ENCODE measurements around the gene ABLIM3. TPM values are rescaled to one million over a fixed set of nuclear protein-coding genes. Genes with fewer than 3 reads are reported as not detected.

ABLIM3 gene
- total and polyA plus RNA-seq, 2 of the 13 experiments (the other 11 are each of a cell fraction or from before 2014, with no cell fraction given) = 0.53 to 6.3 TPM

- Histone ChIP-seq H3K4me2 (ENCODE audit: low read depth, low read length) (no peak overlapping the region), H3K9ac (ENCODE audit: insufficient read depth, low read depth, low read length) (no peak overlapping the region), H4K20me1 (ENCODE audit: insufficient read depth, low read length) (no peaks in the 10 kb centered on the region), H3K9me3 (ENCODE audit: low read length) (no peaks in the 10 kb centered on the region), H3K4me3 (replicated peaks in 1 of 3; ENCODE audit: insufficient read depth in 1 of 3, low read depth in 2 of 3, low read length in 3 of 3) (no peak overlapping the region), H3K79me2 (ENCODE audit: insufficient read depth, low read length) (no peaks in the 10 kb centered on the region), H2AFZ (ENCODE audit: low read length) (no peak overlapping the region), H3K36me3 (replicated peaks in 1 of 2; ENCODE audit: control insufficient read depth in 1 of 2, insufficient read depth in 2 of 2, low read length in 2 of 2) (no peaks in the 10 kb centered on the region), H3K27me3 (ENCODE audit: control insufficient read depth in 1 of 2, insufficient read depth in 2 of 2, low read length in 2 of 2) (no peaks in the 10 kb centered on the region), H3K4me1 (ENCODE audit: insufficient read depth, low read length) (no peaks in the 10 kb centered on the region), H3K27ac (ENCODE audit: extremely low read length, insufficient read depth, low read length) (no peak overlapping the region)
- intact Hi-C loops (cut with micrococcal nuclease; ENCODE audit: unreplicated experiment) = no loop called here
- DNase-seq (ENCODE audit: low spot score) = no peak
- no peak for FAIRE-seq
- ChIA-PET POLR2A (no interaction called here), CTCF (ENCODE audit: low intra/inter-chr PET ratio, low total read pairs) (no interaction called here)
- TF ChIP-seq, protein P1, sequence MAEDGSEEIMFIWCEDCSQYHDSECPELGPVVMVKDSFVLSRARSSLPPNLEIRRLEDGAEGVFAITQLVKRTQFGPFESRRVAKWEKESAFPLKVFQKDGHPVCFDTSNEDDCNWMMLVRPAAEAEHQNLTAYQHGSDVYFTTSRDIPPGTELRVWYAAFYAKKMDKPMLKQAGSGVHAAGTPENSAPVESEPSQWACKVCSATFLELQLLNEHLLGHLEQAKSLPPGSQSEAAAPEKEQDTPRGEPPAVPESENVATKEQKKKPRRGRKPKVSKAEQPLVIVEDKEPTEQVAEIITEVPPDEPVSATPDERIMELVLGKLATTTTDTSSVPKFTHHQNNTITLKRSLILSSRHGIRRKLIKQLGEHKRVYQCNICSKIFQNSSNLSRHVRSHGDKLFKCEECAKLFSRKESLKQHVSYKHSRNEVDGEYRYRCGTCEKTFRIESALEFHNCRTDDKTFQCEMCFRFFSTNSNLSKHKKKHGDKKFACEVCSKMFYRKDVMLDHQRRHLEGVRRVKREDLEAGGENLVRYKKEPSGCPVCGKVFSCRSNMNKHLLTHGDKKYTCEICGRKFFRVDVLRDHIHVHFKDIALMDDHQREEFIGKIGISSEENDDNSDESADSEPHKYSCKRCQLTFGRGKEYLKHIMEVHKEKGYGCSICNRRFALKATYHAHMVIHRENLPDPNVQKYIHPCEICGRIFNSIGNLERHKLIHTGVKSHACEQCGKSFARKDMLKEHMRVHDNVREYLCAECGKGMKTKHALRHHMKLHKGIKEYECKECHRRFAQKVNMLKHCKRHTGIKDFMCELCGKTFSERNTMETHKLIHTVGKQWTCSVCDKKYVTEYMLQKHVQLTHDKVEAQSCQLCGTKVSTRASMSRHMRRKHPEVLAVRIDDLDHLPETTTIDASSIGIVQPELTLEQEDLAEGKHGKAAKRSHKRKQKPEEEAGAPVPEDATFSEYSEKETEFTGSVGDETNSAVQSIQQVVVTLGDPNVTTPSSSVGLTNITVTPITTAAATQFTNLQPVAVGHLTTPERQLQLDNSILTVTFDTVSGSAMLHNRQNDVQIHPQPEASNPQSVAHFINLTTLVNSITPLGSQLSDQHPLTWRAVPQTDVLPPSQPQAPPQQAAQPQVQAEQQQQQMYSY (CRISPR knock-in tag; IDR thresholded peaks at IDR 0.05) = no peak
- TF ChIP-seq ZNF615 (CRISPR knock-in tag; IDR thresholded peaks at IDR 0.05; ENCODE audit: borderline replicate concordance) (no peak), ZNF879 (CRISPR knock-in tag; IDR thresholded peaks at IDR 0.05) (no peak), ZNF7 (CRISPR knock-in tag; IDR thresholded peaks at IDR 0.05) (no peak), MAFF (IDR thresholded peaks at IDR 0.05; ENCODE audit: low read depth, low read length) (no peak), ZNF761 (CRISPR knock-in tag; conservative IDR thresholded peaks at IDR 0.05) (no peak), ZFP36 (IDR thresholded peaks at IDR 0.05; ENCODE audit: borderline replicate concordance, low read depth, low read length, partially characterized antibody) (no peak), KDM6A (CRISPR knock-in tag; IDR thresholded peaks at IDR 0.05; ENCODE audit: low read depth) (no peak), ZNF883 (CRISPR knock-in tag; IDR thresholded peaks at IDR 0.05; ENCODE audit: not compliant biosample characterization) (no peak), NFYC (CRISPR knock-in tag; IDR thresholded peaks at IDR 0.05) (no peak)
- TF ChIP-seq, protein P2, sequence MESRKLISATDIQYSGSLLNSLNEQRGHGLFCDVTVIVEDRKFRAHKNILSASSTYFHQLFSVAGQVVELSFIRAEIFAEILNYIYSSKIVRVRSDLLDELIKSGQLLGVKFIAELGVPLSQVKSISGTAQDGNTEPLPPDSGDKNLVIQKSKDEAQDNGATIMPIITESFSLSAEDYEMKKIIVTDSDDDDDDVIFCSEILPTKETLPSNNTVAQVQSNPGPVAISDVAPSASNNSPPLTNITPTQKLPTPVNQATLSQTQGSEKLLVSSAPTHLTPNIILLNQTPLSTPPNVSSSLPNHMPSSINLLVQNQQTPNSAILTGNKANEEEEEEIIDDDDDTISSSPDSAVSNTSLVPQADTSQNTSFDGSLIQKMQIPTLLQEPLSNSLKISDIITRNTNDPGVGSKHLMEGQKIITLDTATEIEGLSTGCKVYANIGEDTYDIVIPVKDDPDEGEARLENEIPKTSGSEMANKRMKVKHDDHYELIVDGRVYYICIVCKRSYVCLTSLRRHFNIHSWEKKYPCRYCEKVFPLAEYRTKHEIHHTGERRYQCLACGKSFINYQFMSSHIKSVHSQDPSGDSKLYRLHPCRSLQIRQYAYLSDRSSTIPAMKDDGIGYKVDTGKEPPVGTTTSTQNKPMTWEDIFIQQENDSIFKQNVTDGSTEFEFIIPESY (CRISPR knock-in tag; IDR thresholded peaks at IDR 0.05) = no peak
- TF ChIP-seq, protein P3, sequence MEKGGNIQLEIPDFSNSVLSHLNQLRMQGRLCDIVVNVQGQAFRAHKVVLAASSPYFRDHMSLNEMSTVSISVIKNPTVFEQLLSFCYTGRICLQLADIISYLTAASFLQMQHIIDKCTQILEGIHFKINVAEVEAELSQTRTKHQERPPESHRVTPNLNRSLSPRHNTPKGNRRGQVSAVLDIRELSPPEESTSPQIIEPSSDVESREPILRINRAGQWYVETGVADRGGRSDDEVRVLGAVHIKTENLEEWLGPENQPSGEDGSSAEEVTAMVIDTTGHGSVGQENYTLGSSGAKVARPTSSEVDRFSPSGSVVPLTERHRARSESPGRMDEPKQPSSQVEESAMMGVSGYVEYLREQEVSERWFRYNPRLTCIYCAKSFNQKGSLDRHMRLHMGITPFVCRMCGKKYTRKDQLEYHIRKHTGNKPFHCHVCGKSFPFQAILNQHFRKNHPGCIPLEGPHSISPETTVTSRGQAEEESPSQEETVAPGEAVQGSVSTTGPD (CRISPR knock-in tag; IDR thresholded peaks at IDR 0.05) = no peak
- no peak for ATAC-seq
- in situ Hi-C loops (cut with HindIII; ENCODE audit: extremely low pct_ligation_motif_present, low pct_unique_long_range_greater_than_20kb) = no loop called here
- 97% methylated on average over 3 of the region's 3 CpGs for WGBS (ENCODE audit: low lambda C conversion rate)
- BruUV-seq (replicated peaks) = no TSS peak
Measured at GRCh38 chr5:149242339-149242738, 101.0 kb downstream of the ABLIM3 start.
